Measurements from ENCODE around the gene PTGER3. TPM values are rescaled to one million over a fixed set of nuclear protein-coding genes. Genes with fewer than 3 reads are reported as not detected.

PTGER3 gene
- total and polyA plus RNA-seq, 2 donors, result 0.57 to 1.8 TPM

DNA sequence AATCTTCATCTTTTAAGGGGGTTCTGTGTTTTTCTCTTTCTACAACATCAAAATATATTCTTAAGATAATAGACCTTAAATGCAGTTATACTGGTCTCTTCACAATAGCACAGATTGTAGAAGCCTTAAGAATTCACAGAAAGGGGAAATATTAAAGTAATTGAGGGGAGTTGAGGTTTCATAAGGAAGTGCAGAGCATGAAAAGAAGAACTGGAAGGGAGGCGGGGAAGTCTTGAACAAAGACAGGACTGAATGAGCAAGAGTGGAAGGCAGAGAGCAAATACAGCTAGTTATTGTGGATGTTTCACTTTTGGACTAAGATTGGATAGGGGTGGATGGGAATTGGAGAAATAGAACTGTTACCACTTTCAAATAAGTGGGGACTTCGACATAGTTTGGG lies 67.7 kb downstream of the PTGER3 start:
- Histone ChIP-seq H3K9me3 (ENCODE audit: control insufficient read depth in 2 of 2, insufficient read depth in 1 of 2, low read length in 1 of 2) (no peaks in the 10 kb centered on the region), H3K4me3 (ENCODE audit: low read length in 2 of 2) (no peak overlapping the region), H3K27ac (ENCODE audit: low read depth in 1 of 2, low read length in 1 of 2) (no peak overlapping the region), H3K27me3 (ENCODE audit: control insufficient read depth in 2 of 2, insufficient read depth in 1 of 2, low read length in 1 of 2) (no peaks in the 10 kb centered on the region), H3K36me3 (ENCODE audit: control insufficient read depth in 2 of 2, insufficient read depth in 2 of 2, low read length in 1 of 2) (no peaks in the 10 kb centered on the region), H3K4me1 (ENCODE audit: control insufficient read depth in 2 of 2, insufficient read depth in 2 of 2, low read length in 2 of 2) (no peaks in the 10 kb centered on the region)
- WGBS, result 37% methylated on average over 2 of the region's 2 CpGs
- no peak for DNase-seq (ENCODE audit: low read depth in 6 of 9, low spot score in 9 of 9)

DNA sequence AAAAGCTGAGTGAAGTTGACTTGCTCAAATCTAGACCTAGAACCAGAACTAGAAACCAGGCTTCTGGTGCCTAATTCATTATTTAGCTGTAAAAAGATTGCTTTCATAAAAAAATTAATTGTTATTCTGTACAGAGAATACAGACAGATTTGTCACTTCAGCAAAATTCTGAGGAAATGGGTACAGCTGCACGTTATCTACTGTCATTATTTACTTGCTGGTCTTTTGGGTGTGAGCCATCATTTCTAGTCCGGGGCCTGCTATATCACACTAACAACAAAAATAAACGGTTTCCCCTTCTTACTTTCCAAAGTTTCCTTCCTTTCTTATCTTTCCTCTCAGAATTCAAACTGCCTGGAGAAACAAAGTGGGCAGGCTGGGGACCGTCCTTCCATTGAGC lies 68.3 kb downstream of the PTGER3 start:
- no peaks in the 10 kb centered on the region for H3K4me1 ChIP-seq (ENCODE audit: control insufficient read depth in 2 of 2, insufficient read depth in 2 of 2, low read length in 2 of 2)
- H3K27me3 ChIP-seq (ENCODE audit: control insufficient read depth in 2 of 2, insufficient read depth in 1 of 2, low read length in 1 of 2), result no peaks in the 10 kb centered on the region
- no peak overlapping the region for H3K4me3 ChIP-seq (ENCODE audit: low read length in 2 of 2)
- WGBS, result 18% methylated on average over 4 of the region's 4 CpGs
- H3K9me3 ChIP-seq (ENCODE audit: control insufficient read depth in 2 of 2, insufficient read depth in 1 of 2, low read length in 1 of 2), result no peaks in the 10 kb centered on the region
- H3K36me3 ChIP-seq (ENCODE audit: control insufficient read depth in 2 of 2, insufficient read depth in 2 of 2, low read length in 1 of 2), result no peaks in the 10 kb centered on the region
- no peak overlapping the region for H3K27ac ChIP-seq (ENCODE audit: low read depth in 1 of 2, low read length in 1 of 2)
- no peak for DNase-seq (ENCODE audit: low read depth in 6 of 9, low spot score in 9 of 9)

DNA sequence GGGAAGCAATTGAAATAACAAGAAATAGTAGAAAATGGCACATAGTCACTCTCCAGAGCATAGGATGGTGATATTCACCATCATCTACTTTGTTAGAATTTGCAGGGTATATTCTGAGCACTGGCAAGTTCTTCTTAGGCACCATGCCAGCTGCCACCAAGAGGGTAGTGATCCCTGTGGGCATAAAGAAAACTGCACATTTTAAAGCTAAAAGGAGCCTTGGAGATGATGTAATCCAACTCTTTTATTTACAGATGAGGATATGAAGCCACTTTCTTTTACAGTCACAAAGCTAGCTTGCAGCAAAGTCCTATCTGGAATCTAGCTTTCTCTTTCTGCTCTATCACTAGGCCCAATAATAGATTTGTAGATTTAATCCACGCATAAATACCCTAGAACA lies 69.0 kb downstream of the PTGER3 start:
- Histone ChIP-seq H3K4me3 (ENCODE audit: low read length in 2 of 2) (no peak overlapping the region), H3K4me1 (ENCODE audit: control insufficient read depth in 2 of 2, insufficient read depth in 2 of 2, low read length in 2 of 2) (no peaks in the 10 kb centered on the region), H3K9me3 (ENCODE audit: control insufficient read depth in 2 of 2, insufficient read depth in 1 of 2, low read length in 1 of 2) (no peaks in the 10 kb centered on the region), H3K36me3 (ENCODE audit: control insufficient read depth in 2 of 2, insufficient read depth in 2 of 2, low read length in 1 of 2) (no peaks in the 10 kb centered on the region), H3K27ac (ENCODE audit: low read depth in 1 of 2, low read length in 1 of 2) (no peak overlapping the region), H3K27me3 (ENCODE audit: control insufficient read depth in 2 of 2, insufficient read depth in 1 of 2, low read length in 1 of 2) (no peaks in the 10 kb centered on the region)
- WGBS, result 95% methylated on average over 1 of the region's 1 CpG
- DNase-seq (ENCODE audit: low read depth in 6 of 9, low spot score in 9 of 9), result peak in 1 of 9 donors; percentile 4

DNA sequence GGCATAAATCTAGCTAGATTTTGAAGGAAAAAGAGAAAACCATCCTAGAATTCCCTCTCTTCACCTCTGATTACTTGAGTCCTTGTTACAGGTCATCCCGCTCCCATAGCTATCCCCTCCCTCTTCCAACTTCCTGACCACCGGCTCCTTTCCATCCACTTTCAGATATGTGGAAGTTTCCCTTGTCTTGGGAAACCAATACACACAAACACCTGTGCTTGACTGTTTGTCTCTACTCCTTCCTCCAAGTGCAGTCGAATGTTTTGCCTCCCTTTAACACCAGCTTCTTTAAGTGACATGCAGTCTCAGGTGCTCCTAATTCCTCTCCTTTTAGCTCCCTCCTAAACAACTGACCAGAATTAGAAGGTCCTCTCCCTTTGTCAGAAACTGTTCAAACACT lies 70.0 kb downstream of the PTGER3 start:
- Histone ChIP-seq H3K36me3 (ENCODE audit: control insufficient read depth in 2 of 2, insufficient read depth in 2 of 2, low read length in 1 of 2) (no peaks in the 10 kb centered on the region), H3K4me1 (ENCODE audit: control insufficient read depth in 2 of 2, insufficient read depth in 2 of 2, low read length in 2 of 2) (no peaks in the 10 kb centered on the region), H3K4me3 (ENCODE audit: low read length in 2 of 2) (no peak overlapping the region), H3K27me3 (ENCODE audit: control insufficient read depth in 2 of 2, insufficient read depth in 1 of 2, low read length in 1 of 2) (no peaks in the 10 kb centered on the region), H3K9me3 (ENCODE audit: control insufficient read depth in 2 of 2, insufficient read depth in 1 of 2, low read length in 1 of 2) (no peaks in the 10 kb centered on the region), H3K27ac (ENCODE audit: low read depth in 1 of 2, low read length in 1 of 2) (no peak overlapping the region)
- no peak for DNase-seq (ENCODE audit: low read depth in 6 of 9, low spot score in 9 of 9)
- 86% methylated on average over 3 of the region's 3 CpGs for WGBS

DNA sequence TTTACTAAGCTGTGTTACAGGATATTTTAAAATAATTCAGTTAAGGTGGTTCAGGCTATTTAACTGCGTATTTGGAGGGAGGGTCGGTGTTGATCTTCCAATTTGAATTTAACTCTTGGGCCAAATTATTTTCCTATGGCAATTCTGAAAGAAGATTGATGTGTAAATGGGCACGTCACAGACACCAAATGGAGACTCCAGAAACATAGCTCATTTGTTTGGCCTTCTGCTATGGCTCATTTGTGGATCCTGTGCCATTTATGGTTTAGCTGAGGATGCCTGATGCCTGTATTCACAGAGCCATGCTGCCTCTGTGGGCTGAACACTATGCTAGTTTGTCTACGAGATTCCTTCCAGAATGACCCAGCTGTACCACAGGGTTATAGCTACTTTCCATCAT lies 70.6 kb downstream of the PTGER3 start:
- no peak for DNase-seq (ENCODE audit: low read depth in 6 of 9, low spot score in 9 of 9)
- Histone ChIP-seq H3K4me3 (ENCODE audit: low read length in 2 of 2) (no peak overlapping the region), H3K27ac (ENCODE audit: low read depth in 1 of 2, low read length in 1 of 2) (no peak overlapping the region), H3K9me3 (ENCODE audit: control insufficient read depth in 2 of 2, insufficient read depth in 1 of 2, low read length in 1 of 2) (no peaks in the 10 kb centered on the region), H3K27me3 (ENCODE audit: control insufficient read depth in 2 of 2, insufficient read depth in 1 of 2, low read length in 1 of 2) (no peaks in the 10 kb centered on the region), H3K4me1 (ENCODE audit: control insufficient read depth in 2 of 2, insufficient read depth in 2 of 2, low read length in 2 of 2) (no peaks in the 10 kb centered on the region), H3K36me3 (ENCODE audit: control insufficient read depth in 2 of 2, insufficient read depth in 2 of 2, low read length in 1 of 2) (no peaks in the 10 kb centered on the region)
- 97% methylated on average over 4 of the region's 4 CpGs for WGBS

DNA sequence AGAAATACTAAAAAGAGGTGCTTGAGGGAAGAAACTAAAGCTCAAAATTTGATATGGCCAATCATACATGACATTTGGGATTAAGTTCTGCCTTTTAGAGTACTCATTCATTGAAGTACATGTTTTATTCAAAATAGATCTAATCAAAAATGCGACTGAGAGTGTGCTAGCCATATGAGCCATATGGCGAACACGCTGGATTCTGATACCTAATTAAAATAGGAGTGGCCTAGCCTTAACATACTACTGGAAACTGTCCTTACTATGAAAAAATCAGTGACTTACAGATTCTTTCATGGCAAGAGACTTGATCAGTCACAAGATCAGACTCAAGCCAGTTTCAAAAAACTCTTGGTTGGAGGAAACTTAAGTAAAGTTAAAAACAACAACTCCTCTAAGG lies 73.9 kb downstream of the PTGER3 start:
- no peaks in the 10 kb centered on the region for H3K36me3 ChIP-seq (ENCODE audit: control insufficient read depth in 2 of 2, insufficient read depth in 2 of 2, low read length in 1 of 2)
- 99% methylated on average over 3 of the region's 3 CpGs for WGBS
- no peak overlapping the region for H3K27ac ChIP-seq (ENCODE audit: low read depth in 1 of 2, low read length in 1 of 2)
- no peaks in the 10 kb centered on the region for H3K9me3 ChIP-seq (ENCODE audit: control insufficient read depth in 2 of 2, insufficient read depth in 1 of 2, low read length in 1 of 2)
- H3K27me3 ChIP-seq (ENCODE audit: control insufficient read depth in 2 of 2, insufficient read depth in 1 of 2, low read length in 1 of 2), result no peaks in the 10 kb centered on the region
- no peak overlapping the region for H3K4me3 ChIP-seq (ENCODE audit: low read length in 2 of 2)
- no peaks in the 10 kb centered on the region for H3K4me1 ChIP-seq (ENCODE audit: control insufficient read depth in 2 of 2, insufficient read depth in 2 of 2, low read length in 2 of 2)
- no peak for DNase-seq (ENCODE audit: low read depth in 6 of 9, low spot score in 9 of 9)

DNA sequence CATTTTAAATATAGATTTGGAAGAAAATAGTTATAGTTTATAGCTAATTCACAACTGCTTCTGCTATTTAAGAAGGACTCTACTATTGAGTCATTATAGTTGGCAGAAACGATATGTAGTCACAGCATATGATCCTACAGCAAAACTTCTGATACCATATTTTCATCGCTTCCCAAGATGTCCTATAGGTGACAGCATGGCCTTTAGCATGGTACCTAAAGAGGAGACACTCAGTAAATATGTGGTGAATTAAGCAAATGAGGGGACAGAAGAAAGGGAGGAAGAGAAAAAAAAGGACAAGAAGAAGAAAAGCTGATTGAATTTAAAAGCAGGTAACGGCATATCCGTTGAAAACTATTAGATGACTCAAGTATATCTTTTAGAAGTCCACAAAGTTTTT lies 77.2 kb downstream of the PTGER3 start:
- no peak overlapping the region for H3K4me3 ChIP-seq (ENCODE audit: low read length in 2 of 2)

DNA sequence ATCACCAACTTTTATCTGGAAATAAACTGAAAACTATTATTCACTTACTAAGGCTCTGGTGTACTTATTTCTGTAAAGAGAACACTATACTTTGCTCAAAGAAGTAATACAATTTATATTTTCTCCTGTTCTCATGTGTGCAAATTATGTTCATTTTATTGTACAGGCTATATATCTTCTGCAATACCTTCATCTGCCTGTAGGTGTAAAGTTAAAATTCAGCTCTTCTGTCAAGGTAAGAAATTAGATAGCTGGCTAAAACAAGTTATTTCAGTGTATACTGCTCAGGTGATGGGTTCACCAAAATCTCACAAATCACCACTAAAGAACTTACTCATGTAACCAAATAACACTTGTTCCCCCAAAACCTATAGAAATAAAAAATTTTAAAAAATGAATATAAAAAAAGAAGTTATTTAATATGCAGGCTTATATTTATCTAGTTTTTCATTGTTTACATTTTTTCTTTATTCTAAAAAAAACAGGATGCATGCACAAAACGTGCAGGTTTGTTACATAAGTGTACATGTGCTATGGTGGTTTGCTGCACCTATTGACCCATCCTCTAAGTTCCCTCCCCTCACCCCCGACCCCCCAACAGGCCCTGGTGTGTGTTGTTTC lies 81.5 kb downstream of the PTGER3 start:
- H3K27ac ChIP-seq (ENCODE audit: low read depth in 1 of 2, low read length in 1 of 2), result no peak overlapping the region
- H3K4me1 ChIP-seq (ENCODE audit: control insufficient read depth in 2 of 2, insufficient read depth in 2 of 2, low read length in 2 of 2), result no peaks in the 10 kb centered on the region
- H3K9me3 ChIP-seq (ENCODE audit: control insufficient read depth in 2 of 2, insufficient read depth in 1 of 2, low read length in 1 of 2), result no peaks in the 10 kb centered on the region
- no peak overlapping the region for H3K4me3 ChIP-seq (ENCODE audit: low read length in 2 of 2)
- 78% methylated on average over 2 of the region's 2 CpGs for WGBS
- H3K27me3 ChIP-seq (ENCODE audit: control insufficient read depth in 2 of 2, insufficient read depth in 1 of 2, low read length in 1 of 2), result no peaks in the 10 kb centered on the region
- H3K36me3 ChIP-seq (ENCODE audit: control insufficient read depth in 2 of 2, insufficient read depth in 2 of 2, low read length in 1 of 2), result no peaks in the 10 kb centered on the region
- peak in 2 of 9 donors; percentile 6 to 10 for DNase-seq (ENCODE audit: low read depth in 6 of 9, low spot score in 9 of 9)

More for the DNA sequence above, 77.2 kb downstream of the PTGER3 start:
- H3K27ac ChIP-seq (ENCODE audit: low read depth in 1 of 2, low read length in 1 of 2), result no peak overlapping the region
- DNase-seq (ENCODE audit: low read depth in 6 of 9, low spot score in 9 of 9), result no peak
- no peaks in the 10 kb centered on the region for H3K27me3 ChIP-seq (ENCODE audit: control insufficient read depth in 2 of 2, insufficient read depth in 1 of 2, low read length in 1 of 2)
- no peaks in the 10 kb centered on the region for H3K9me3 ChIP-seq (ENCODE audit: control insufficient read depth in 2 of 2, insufficient read depth in 1 of 2, low read length in 1 of 2)
- 98% methylated on average over 4 of the region's 4 CpGs for WGBS
- H3K36me3 ChIP-seq (ENCODE audit: control insufficient read depth in 2 of 2, insufficient read depth in 2 of 2, low read length in 1 of 2), result no peaks in the 10 kb centered on the region
- H3K4me1 ChIP-seq (ENCODE audit: control insufficient read depth in 2 of 2, insufficient read depth in 2 of 2, low read length in 2 of 2), result no peaks in the 10 kb centered on the region

DNA sequence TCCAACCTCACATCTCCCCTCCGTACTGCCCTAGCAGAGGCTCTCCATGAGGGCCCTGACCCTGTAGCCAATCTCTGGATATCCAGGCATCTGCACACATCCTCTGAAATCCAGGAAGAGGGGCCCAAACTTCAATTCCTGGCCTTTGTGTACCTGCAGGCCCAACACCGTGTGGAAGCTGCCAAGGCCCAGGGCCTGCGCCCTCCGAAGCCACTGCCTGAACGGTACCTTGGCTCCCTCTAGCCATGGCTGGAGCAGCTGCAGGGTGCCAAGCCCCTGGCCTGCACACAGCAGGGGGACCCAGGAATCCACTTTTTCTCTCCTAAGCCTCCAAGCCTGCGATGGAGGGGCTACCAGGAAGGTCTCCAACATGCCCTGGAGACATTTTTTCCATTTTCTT lies 84.2 kb downstream of the PTGER3 start:
- WGBS, result 95% methylated on average over 6 of the region's 6 CpGs

More for the DNA sequence above, 84.2 kb downstream of the PTGER3 start:
- Histone ChIP-seq H3K9me3 (ENCODE audit: control insufficient read depth in 2 of 2, insufficient read depth in 1 of 2, low read length in 1 of 2) (no peaks in the 10 kb centered on the region), H3K4me3 (ENCODE audit: low read length in 2 of 2) (no peak overlapping the region), H3K27me3 (ENCODE audit: control insufficient read depth in 2 of 2, insufficient read depth in 1 of 2, low read length in 1 of 2) (no peaks in the 10 kb centered on the region), H3K4me1 (ENCODE audit: control insufficient read depth in 2 of 2, insufficient read depth in 2 of 2, low read length in 2 of 2) (no peaks in the 10 kb centered on the region), H3K27ac (ENCODE audit: low read depth in 1 of 2, low read length in 1 of 2) (no peak overlapping the region), H3K36me3 (ENCODE audit: control insufficient read depth in 2 of 2, insufficient read depth in 2 of 2, low read length in 1 of 2) (no peaks in the 10 kb centered on the region)
- DNase-seq (ENCODE audit: low read depth in 6 of 9, low spot score in 9 of 9), result no peak

Data from thymus (tissue), 11 donors.